ENCODE results near the gene LAT. TPM values are rescaled to one million over a fixed set of nuclear protein-coding genes. Genes with fewer than 3 reads are reported as not detected.

The LAT gene
- total RNA-seq, 1 experiment from 2014 or later = 4.3 TPM

DNA sequence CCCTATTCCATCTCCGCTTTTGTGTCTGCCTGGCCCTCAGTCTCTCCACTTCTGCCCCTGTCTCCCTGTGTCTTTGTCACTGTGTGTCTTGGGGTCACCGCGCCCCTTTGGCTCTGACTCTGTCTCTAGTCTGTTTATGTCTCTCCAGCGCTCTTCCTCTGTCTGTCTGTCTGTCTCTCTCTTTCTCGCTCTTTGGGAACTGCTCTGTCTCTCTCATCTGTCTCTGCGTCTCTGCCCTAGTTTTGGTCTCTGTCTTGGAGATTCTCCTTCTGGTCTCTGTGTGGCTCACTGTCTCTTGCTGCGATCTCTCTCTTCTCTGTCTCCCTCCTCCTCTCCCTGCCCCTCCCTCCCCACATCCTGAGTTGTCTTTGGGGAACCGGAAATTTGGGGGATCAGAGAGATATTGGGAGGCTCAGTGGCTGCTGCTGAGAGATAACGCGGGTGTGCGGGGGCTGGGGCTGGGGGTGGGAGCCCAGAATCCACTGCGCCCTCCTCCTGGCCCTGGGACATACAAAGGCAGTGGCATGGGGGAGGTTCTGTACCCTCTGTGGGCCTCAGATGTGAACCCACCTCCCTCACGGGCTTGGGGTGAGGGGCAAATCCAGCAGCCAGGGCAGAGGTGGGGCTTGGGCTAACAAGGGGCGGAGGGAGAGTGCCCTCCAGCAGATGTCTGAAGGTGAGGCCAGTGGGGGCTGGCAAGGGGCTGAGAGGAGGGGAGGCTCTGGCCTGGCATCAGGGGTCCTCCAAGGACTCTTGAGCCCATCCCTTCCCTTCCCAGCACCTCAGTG, 24.4 kb downstream of the LAT start:
- no peak overlapping the region for H3K4ac ChIP-seq (ENCODE audit: low read depth, low read length)

More for the DNA sequence above, 24.4 kb downstream of the LAT start:
- Histone ChIP-seq H2BK5ac (ENCODE audit: insufficient read length, low read length) (no peak overlapping the region), H2BK15ac (ENCODE audit: low read depth, low read length) (no peak overlapping the region), H3K23me2 (ENCODE audit: insufficient read length, low read depth, low read length, poor library complexity, severe bottlenecking) (no peaks in the 10 kb centered on the region), H3K4me1 (ENCODE audit: insufficient read depth, low read length) (no peaks in the 10 kb centered on the region), H3K56ac (ENCODE audit: insufficient read length, low read depth, low read length) (no peak overlapping the region), H2BK12ac (ENCODE audit: insufficient read length, low read depth, low read length) (no peak overlapping the region), H4K91ac (ENCODE audit: insufficient read length, low read depth, low read length) (no peak overlapping the region), H3K27ac (ENCODE audit: insufficient read length, low read depth, low read length) (no peak overlapping the region), H2BK20ac (ENCODE audit: low read depth, low read length, poor library complexity, severe bottlenecking) (no peak overlapping the region), H3K23ac (ENCODE audit: insufficient read length, low read depth, low read length) (no peak overlapping the region), H3K4me2 (ENCODE audit: insufficient read depth, insufficient read length, low read length) (no peak overlapping the region), H3K9ac (ENCODE audit: extremely low read depth, insufficient read length, low read length) (no peak overlapping the region), H2AK5ac (ENCODE audit: insufficient read length, low read length) (no peak overlapping the region), H3K18ac (ENCODE audit: insufficient read length, low read depth, low read length) (no peak overlapping the region), H4K5ac (ENCODE audit: insufficient read length, low read depth, low read length) (no peak overlapping the region), H4K20me1 (ENCODE audit: control insufficient read depth, insufficient read depth, insufficient read length) (no peaks in the 10 kb centered on the region), H3K14ac (ENCODE audit: insufficient read depth, low read length) (no peak overlapping the region), H3K9me3 (ENCODE audit: control insufficient read depth, low read depth, low read length) (no peaks in the 10 kb centered on the region), H2AFZ (ENCODE audit: low read length) (no peak overlapping the region), H3K79me2 (ENCODE audit: insufficient read depth, low read length) (no peaks in the 10 kb centered on the region), H3K79me1 (ENCODE audit: insufficient read depth, low read depth, low read length, poor library complexity, severe bottlenecking) (no peaks in the 10 kb centered on the region), H4K8ac (replicated peaks; ENCODE audit: insufficient read length, low read depth, low read length) (no peak overlapping the region), H2BK120ac (ENCODE audit: low read depth, low read length, poor library complexity, severe bottlenecking) (no peak overlapping the region), H3T11ph (ENCODE audit: low read length) (no peak overlapping the region), H3K27me3 (ENCODE audit: insufficient read depth, low read length) (no peaks in the 10 kb centered on the region)
- no CpG with 5 or more reads among the region's 14 CpGs for WGBS (ENCODE audit: extremely low coverage, insufficient read length, low lambda C conversion rate)
- Mint-ChIP-seq H3K36me3 (ENCODE audit: insufficient read depth in 1 of 3, low read depth in 3 of 3) (no peaks in the 10 kb centered on the region), H3K27me3 (ENCODE audit: low read depth) (peaks cover 7% of the 10 kb centered on the region), H3K4me3 (no peak overlapping the region), H3K9me3 (no peaks in the 10 kb centered on the region), H3K27ac (no peak overlapping the region; a peak in 1 of 7 replicates), H3K4me1 (peaks cover 3 to 6% of the 10 kb centered on the region in 2 experiments; a peak in 1 of 4 replicates)
- no peak for TF ChIP-seq CTCF (conservative IDR thresholded peaks at IDR 0.05)
- no peak for DNase-seq
